GM18505 (cell line): Measurements from ENCODE around the gene TOR2A.
"Not testable (repeated sequence)": the region's sequence is repeated elsewhere in the genome, so short reads cannot be mapped to it uniquely, and the experiment has no call there.

Experiments used
- ATAC-seq: cut with Tn5 transposase; IDR thresholded peaks from one replicate; pipeline ENCODE4 v1.9.1; 2021; ENCODE audit not compliant: unreplicated experiment
- POLR2A ChIP-seq: IDR thresholded peaks from 4 replicates; pipeline ENCODE4 v1.6.1; 2011; ENCODE audit warnings: borderline replicate concordance; ENCODE audit not compliant: insufficient read depth, insufficient read length; ENCODE audit errors: extremely low read depth

The TOR2A gene

GRCh38 chr9:127761491-127761956 lies 26.4 kb upstream of the TOR2A start:
- no peak for ATAC-seq
- TF ChIP-seq POLR2A, result no peak

DNA sequence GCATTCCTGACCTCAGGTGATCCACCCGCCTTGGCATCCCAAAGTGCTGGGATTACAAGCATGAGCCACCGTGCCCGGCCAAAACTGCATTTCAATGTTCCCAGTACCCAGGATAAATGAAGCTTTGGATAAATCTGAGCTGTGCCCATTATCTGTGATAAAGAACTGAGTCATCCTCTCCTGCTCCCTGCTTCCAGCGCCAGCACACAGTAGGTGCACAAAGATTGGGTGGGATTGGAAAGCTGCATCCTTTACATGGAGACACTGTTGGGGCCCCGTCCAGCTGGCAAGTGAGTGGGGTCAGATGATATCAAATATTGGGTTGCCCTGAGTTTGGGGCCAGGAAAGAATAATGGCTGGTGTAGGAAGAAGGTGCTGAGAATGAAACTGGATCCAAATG lies 26.0 kb upstream of the TOR2A start:
- TF ChIP-seq POLR2A, result no peak
- no peak for ATAC-seq

DNA sequence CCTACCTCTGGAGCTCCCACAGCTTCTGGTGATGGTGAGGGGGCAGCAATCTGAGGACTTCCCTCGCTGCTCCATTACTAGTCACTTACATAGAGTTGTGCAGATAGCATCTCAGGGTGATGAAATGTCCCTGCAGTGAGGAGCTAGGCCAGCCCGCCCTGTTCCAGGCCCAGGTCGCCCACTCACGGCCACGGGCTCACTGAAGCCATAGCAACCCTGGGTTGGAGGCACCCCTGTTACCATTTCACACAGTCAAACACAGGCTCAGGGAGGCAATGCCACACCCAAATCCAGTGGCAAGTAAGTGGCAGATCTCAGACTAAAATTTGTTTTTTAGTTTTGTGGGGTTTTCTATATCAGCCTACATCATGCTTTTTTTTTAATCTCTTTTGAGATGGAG lies 23.7 kb upstream of the TOR2A start:
- TF ChIP-seq POLR2A, result no peak
- no peak for ATAC-seq

GRCh38 chr9:127756776-127757175 lies 21.7 kb upstream of the TOR2A start:
- not testable (repeated sequence) for ATAC-seq

GRCh38 chr9:127756233-127756632 lies 21.1 kb upstream of the TOR2A start:
- no peak for ATAC-seq
- TF ChIP-seq POLR2A, result no peak

DNA sequence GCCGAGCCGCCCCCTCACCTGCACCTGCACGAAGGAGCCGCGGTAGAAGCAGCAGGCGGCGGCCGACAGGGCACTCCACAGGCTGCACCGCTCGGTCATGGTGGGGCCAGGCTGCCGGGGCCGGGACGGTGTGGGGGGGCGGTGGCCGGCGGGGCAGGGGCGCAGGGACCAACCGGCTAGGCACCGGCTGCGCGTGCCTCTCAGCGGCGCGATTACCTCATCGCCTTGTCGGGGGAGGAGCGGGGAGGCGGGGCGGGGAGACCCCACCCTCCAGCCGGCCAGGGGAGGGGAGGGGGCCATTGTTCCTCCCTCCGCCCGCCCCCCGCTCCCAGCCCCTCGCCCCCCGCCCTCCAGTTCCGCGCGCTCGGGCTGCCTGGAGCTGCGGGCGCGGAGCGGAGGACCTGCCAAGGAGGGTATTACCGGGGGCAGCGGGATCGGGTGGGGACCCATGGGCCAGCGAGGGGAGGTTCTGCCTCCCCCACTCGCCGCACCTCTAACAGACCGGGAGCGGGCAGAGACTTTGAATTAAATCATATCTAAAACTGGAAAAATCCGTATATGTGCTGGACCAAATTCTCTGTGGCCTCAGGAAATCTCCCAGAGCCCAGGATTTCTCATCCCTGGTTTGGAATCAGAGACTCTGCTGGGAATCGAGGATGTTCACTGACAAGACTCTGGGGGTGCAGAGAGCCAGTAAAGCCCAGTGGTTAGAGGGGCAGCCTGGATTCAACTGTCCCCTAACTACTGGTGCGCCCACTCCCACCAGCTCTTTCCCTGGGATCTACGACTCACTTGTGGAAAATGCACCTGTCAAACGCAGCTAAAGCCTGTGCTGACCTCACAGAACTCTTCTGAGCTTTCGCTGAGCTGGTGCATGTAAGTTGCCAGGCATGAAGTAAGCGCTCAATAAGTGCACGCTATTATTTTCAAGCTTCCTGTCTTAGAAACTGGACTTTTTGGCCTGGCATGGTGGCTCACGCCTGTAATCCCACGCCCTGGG lies 20.3 kb upstream of the TOR2A start:
- no peak for TF ChIP-seq POLR2A
- ATAC-seq, result no peak

DNA sequence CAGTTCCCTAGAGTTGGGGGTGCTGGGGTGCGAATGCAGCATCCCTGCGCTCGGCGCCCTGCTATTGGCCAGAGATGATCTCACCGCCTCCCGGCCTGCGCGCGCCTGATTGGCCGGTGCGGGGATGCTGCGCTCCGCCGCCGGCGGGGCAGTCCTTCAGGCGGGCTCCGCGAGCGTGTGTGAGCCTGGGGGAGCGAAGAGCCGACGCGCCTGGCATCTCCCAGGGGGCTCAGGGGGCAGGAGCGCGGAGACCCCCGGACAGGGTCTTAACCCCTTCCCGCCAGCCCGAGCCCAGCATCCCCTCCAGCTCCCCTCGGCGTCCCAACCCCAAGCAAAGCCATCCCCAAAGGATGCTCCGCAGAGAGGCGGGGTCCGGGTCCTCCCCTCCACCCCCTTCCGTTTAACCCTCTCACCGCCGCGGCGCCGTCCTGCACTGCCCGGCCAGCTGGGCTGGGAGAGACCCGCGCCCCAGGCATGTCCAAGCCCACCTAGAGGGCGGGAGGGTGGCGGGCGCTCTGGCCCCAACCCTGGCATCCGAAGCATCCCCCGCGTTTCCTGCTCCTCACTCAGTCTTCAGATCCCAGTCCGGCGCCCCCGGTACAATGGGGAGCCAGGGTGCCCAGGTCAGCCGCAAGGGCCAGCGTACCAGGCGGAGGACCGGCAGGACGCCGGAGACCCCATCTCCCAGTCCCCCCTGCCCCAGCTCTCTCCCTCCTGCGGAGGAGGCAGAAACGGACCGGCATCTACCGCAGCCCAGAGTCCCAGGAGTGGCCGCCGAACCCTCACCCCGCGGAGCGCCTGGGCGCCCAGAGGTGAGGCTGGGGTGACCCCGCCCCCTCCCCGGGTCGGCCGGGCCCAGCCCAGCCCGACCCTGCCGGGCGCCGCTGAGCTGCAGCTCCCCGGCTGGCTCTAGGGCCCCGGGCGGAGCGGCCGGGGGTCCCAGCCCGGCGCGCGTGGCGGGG lies 19.3 kb upstream of the TOR2A start:
- no peak for TF ChIP-seq POLR2A
- ATAC-seq, result no peak

GRCh38 chr9:127753622-127754021 lies 18.5 kb upstream of the TOR2A start:
- TF ChIP-seq POLR2A, result no peak
- ATAC-seq, result no peak

- no peak for ATAC-seq
- no peak for TF ChIP-seq POLR2A
Measured at GRCh38 chr9:127753148-127753547, 18.1 kb upstream of the TOR2A start.

- ATAC-seq, result no peak
- no peak for TF ChIP-seq POLR2A
Measured at GRCh38 chr9:127751269-127752054, 16.4 kb upstream of the TOR2A start.

GRCh38 chr9:127749090-127749787 lies 14.1 kb upstream of the TOR2A start:
- no peak for ATAC-seq
- no peak for TF ChIP-seq POLR2A

- no peak for TF ChIP-seq POLR2A
- ATAC-seq, result no peak
Measured at GRCh38 chr9:127746959-127747569, 12.0 kb upstream of the TOR2A start.

DNA sequence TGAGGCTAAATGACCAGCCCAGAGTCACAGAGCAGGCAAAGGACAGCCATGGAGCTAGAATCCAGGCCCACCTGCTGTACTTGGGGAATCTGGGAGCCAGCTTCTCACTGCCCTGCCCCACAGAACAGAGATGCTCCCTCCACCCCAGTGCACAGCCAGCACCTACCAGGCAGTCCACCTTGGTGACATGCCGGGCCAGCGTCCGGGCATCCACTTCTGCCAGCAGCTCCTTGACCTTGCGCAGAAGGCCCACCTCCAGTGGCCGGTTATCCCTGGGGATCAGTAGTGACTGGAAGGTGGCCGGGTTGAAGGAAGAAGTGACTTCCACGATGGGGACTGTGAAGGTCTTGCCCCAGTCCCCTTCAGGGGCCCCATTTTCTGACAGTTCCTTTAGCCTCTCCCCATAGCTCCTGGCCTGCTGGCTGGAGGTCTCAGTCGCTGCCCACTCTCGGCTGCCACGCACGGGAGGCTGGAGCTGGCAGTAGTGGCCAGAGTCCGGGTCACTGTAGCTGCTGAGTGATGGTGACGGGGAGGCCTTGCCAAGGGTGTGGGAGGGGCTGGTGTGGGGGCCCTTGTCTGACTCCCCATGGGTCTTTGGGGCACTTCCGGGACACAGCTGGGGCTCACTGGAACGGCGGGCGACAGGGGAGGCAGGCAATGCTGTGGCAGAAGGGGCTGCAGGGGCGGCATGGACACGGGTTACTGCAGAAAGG lies 9.5 kb upstream of the TOR2A start:
- TF ChIP-seq POLR2A, result no peak
- no peak for ATAC-seq
